ENCODE data around the gene CREB3L1. TPM values are rescaled to one million over a fixed set of nuclear protein-coding genes. Genes with fewer than 3 reads are reported as not detected.

Gene CREB3L1
- total RNA-seq, 4 donors from 2014 or later, result 0.81 to 5.2 (median 1.7) TPM

DNA sequence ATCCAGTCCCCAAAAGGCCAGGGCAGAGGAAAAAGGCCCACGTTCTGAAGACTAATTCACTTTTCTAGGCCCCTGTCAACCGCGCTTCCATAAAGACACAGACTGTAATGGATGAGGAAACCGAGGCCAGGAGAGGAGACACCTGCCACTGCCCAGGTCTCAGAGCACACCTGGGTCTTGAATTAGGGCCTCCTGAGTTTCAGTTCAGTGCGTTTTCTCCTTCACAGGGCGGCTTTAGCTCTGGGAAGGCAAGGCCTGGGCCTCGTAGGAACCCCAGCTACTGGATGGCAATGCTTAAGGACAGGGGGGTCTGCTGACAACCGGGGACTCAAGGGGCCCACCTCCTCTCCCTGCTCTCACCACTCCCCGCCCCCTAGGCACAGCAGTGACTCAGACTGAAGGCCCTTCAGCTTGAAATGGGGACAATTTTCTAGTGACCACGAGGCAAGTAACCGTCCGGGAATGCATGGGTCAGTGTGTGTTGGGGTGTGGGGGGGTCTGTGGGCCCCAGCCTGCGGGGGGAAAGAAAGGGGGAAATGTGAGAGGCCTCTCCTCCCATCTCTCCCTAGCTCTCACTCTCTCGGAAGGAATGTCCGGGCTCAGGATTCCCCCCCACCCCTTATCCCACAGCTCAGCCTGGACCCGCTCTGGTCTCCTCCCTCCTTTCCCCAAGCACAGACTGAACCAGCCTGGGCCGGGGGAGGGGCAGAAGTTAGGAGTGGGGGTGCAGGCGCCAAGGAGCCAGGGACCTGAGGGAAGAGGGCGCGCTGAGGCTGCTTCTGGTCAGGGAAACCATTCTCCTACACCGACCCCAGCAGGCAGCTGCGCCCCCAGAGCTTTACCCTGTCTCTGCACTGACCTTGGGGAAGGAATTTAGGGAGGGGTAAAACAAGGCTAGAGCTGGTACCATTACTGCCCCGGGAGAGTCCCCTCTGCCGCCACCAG is 17.2 kb downstream of the CREB3L1 start:
- Histone ChIP-seq H3K36me3 (no peaks in the 10 kb centered on the region), H3K27ac (peak overlapping the region in 3 of 4 donors; percentile 2 to 68 (median 61)), H3K27me3 (peaks cover 4% of the 10 kb centered on the region), H3K4me1 (peaks cover 0 to 73% (median 38%) of the 10 kb centered on the region in 3 donors), H3K9me3 (no peaks in the 10 kb centered on the region), H3K4me3 (peak overlapping the region; percentile 37 to 63)
- 11 to 43% methylated on average over 3 to 10 of the region's 24 CpGs for WGBS, 2 donors (ENCODE audit: low coverage in 1 of 2)
- TF ChIP-seq CTCF (IDR thresholded peaks at IDR 0.05) (no peak), POLR2A (IDR thresholded peaks at IDR 0.05) (no peak), EP300 (IDR thresholded peaks at IDR 0.05) (no peak), POLR2AphosphoS5 (IDR thresholded peaks at IDR 0.05) (no peak)
- peak; percentile 3 for ATAC-seq

DNA sequence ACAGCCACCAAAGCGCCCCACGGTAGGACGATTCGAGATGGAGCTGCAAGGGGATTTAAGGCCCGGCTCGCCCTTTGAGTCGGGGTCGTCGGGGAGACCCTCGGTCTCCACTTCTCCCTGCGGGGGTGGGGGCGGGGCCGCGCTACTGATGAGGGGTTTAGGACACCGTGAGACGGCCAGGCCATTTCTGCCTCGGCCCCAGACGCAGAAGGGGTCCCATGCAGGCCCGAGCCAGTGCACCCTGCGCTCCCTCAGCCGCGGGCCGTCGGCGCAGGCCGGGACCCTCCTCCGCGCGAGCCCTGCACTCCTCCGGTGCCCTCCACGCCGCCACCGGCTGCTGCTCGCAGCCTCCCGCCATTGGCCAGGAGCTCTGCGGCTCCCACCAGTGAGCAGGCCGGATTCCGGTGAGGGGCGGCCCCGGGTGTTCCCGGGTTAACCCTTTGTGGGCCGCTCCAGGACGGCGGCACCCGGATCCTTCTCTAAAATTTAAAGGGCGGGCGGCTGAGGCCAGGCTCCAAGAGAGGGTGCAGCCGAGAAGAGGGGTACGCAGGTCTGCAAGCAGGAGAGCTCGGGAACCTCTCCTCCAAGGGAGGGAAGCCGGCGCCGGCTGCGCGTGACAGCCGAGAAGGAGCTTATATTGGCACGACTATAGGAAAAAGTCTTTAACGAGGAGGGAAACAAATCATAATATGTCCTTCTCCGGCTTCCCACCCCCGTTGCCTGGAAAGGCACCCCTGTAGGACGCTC is 18.0 kb downstream of the CREB3L1 start:
- TF ChIP-seq POLR2A (IDR thresholded peaks at IDR 0.05) (no peak), CTCF (IDR thresholded peaks at IDR 0.05) (no peak), EP300 (IDR thresholded peaks at IDR 0.05) (no peak), POLR2AphosphoS5 (IDR thresholded peaks at IDR 0.05) (no peak)
- Histone ChIP-seq H3K27ac (peak overlapping the region in 3 of 4 donors; percentile 58 to 68 (median 61)), H3K36me3 (no peaks in the 10 kb centered on the region), H3K4me3 (peak overlapping the region; percentile 37 to 63), H3K4me1 (peaks cover 0 to 66% (median 32%) of the 10 kb centered on the region in 3 donors), H3K9me3 (no peaks in the 10 kb centered on the region), H3K27me3 (peaks cover 4% of the 10 kb centered on the region)
- peak; percentile 86 for ATAC-seq
- WGBS, 2 donors (ENCODE audit: low coverage in 1 of 2), result 0 to 2% methylated on average over 9 to 11 of the region's 61 CpGs

GRCh38 chr11:46296059-46296527 is 18.6 kb downstream of the CREB3L1 start:
- Histone ChIP-seq H3K9me3 (no peaks in the 10 kb centered on the region), H3K27me3 (peaks cover 4% of the 10 kb centered on the region), H3K4me1 (peaks cover 0 to 60% (median 26%) of the 10 kb centered on the region in 3 donors), H3K27ac (peak overlapping the region in 3 of 4 donors; percentile 58 to 68 (median 61)), H3K4me3 (peak overlapping the region; percentile 37 to 63), H3K36me3 (no peaks in the 10 kb centered on the region)
- WGBS, 2 donors (ENCODE audit: low coverage in 1 of 2), result 2% methylated on average over 11 of the region's 18 CpGs; no CpG with 5 or more reads in 1 of the 2 donors
- no peak for ATAC-seq
- no peak for TF ChIP-seq EP300 (IDR thresholded peaks at IDR 0.05)
- TF ChIP-seq POLR2A (IDR thresholded peaks at IDR 0.05), result no peak
- no peak for TF ChIP-seq POLR2AphosphoS5 (IDR thresholded peaks at IDR 0.05)
- no peak for TF ChIP-seq CTCF (IDR thresholded peaks at IDR 0.05)

- no peaks in the 10 kb centered on the region for H3K36me3 ChIP-seq
- peaks cover 0 to 53% (median 19%) of the 10 kb centered on the region in 3 donors for H3K4me1 ChIP-seq
- TF ChIP-seq POLR2AphosphoS5 (IDR thresholded peaks at IDR 0.05), result no peak
- TF ChIP-seq CTCF (IDR thresholded peaks at IDR 0.05), result peak in 3 of 4 experiments; percentile 21 to 56 (median 27)
- no peak for TF ChIP-seq EP300 (IDR thresholded peaks at IDR 0.05)
- TF ChIP-seq POLR2A (IDR thresholded peaks at IDR 0.05), result no peak
- peaks cover 4% of the 10 kb centered on the region for H3K27me3 ChIP-seq
- peak overlapping the region in 3 of 4 donors; percentile 58 to 68 (median 61) for H3K27ac ChIP-seq
- H3K9me3 ChIP-seq, result no peaks in the 10 kb centered on the region
- peak; percentile 23 for ATAC-seq
- WGBS, 2 donors (ENCODE audit: low coverage in 1 of 2), result 12% methylated on average over 3 of the region's 26 CpGs; no CpG with 5 or more reads in 1 of the 2 donors
- peak overlapping the region in 1 of 2 donors; percentile 63 for H3K4me3 ChIP-seq
These were observed 19.3 kb downstream of the CREB3L1 start for GRCh38 chr11:46296528-46297448.

All from gastroesophageal sphincter (tissue), 4 donors.